Measurements from ENCODE around the gene LSR. TPM values are rescaled to one million over a fixed set of nuclear protein-coding genes. Genes with fewer than 3 reads are reported as not detected.

The LSR gene, protein sequence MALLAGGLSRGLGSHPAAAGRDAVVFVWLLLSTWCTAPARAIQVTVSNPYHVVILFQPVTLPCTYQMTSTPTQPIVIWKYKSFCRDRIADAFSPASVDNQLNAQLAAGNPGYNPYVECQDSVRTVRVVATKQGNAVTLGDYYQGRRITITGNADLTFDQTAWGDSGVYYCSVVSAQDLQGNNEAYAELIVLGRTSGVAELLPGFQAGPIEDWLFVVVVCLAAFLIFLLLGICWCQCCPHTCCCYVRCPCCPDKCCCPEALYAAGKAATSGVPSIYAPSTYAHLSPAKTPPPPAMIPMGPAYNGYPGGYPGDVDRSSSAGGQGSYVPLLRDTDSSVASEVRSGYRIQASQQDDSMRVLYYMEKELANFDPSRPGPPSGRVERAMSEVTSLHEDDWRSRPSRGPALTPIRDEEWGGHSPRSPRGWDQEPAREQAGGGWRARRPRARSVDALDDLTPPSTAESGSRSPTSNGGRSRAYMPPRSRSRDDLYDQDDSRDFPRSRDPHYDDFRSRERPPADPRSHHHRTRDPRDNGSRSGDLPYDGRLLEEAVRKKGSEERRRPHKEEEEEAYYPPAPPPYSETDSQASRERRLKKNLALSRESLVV
- polyA plus RNA-seq: 49.1 TPM

DNA sequence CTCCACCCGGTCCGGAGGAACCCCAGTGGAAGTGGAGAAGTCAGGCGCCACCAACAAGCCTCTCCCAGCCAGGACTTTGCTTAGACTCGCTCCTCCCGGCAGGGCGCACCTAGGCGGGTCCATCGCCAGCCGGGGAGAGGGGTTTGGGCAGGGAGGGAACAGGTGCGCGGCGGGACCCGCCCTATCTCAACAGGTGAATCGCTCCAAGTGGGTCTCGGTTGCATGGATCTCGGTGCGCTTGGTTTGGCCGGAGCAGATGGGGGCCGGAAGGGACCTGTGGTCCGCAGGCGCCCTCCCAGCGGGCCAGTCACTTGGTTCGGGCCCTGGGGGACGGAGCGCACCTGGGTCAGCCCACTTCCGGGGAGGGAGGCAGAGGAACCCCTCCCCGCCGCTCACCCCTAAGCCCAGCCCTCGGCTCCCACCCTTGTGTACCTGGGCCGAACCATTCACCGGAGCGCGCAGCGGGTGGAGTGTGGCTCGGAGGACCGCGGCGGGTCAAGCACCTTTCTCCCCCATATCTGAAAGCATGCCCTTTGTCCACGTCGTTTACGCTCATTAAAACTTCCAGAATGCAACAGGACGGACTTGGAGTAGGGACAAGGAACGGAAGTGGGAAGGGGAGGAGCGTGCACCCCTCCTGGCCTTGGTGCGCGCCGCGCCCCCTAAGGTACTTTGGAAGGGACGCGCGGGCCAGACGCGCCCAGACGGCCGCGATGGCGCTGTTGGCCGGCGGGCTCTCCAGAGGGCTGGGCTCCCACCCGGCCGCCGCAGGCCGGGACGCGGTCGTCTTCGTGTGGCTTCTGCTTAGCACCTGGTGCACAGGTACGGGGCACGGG lies at the start of gene LSR:
TSS of gene LSR (plus strand) at position 693 of the 836 bp plus-strand sequence. CDS start at position 714, 21 bp downstream.
- Mint-ChIP-seq H3K36me3 (no peaks in the 10 kb centered on the region), H3K27ac (peak within 1 kb of the TSS; percentile 91 to 98 (median 97)), H3K4me3 (peak within 1 kb of the TSS; percentile 93 to 99 (median 98)), H3K9me3 (no peaks in the 10 kb centered on the region), H3K4me1 (peaks cover 16 to 28% (median 19%) of the 10 kb centered on the region in 3 donors), H3K27me3 (no peaks in the 10 kb centered on the region)

DNA sequence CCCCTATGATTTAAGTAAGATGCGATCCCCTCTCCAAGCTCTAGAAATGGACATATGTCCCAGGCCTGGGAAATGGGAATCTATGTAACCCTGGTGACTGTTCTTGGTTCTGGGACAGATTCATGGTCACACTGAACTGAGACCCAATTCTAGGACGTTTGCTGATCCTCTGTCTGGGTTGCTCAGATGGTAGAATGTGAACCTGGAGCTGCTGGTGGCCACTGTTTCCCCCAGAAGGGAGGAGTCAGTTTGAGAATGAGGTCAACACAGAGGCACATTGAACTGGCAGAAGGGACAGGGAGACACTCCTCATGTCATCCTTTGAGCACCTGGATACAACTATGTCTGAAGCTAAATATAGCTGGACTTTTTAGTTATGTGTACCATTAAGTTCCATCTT lies 49.3 kb upstream of the LSR start:
- no peak overlapping the region for H3K4me3 Mint-ChIP-seq
- no peaks in the 10 kb centered on the region for H3K36me3 Mint-ChIP-seq
- no peaks in the 10 kb centered on the region for H3K9me3 Mint-ChIP-seq
- H3K4me1 Mint-ChIP-seq: peaks cover 3 to 7% (median 3%) of the 10 kb centered on the region in 3 donors
- H3K27me3 Mint-ChIP-seq: peaks cover 1% of the 10 kb centered on the region
- H3K27ac Mint-ChIP-seq: no peak overlapping the region

DNA sequence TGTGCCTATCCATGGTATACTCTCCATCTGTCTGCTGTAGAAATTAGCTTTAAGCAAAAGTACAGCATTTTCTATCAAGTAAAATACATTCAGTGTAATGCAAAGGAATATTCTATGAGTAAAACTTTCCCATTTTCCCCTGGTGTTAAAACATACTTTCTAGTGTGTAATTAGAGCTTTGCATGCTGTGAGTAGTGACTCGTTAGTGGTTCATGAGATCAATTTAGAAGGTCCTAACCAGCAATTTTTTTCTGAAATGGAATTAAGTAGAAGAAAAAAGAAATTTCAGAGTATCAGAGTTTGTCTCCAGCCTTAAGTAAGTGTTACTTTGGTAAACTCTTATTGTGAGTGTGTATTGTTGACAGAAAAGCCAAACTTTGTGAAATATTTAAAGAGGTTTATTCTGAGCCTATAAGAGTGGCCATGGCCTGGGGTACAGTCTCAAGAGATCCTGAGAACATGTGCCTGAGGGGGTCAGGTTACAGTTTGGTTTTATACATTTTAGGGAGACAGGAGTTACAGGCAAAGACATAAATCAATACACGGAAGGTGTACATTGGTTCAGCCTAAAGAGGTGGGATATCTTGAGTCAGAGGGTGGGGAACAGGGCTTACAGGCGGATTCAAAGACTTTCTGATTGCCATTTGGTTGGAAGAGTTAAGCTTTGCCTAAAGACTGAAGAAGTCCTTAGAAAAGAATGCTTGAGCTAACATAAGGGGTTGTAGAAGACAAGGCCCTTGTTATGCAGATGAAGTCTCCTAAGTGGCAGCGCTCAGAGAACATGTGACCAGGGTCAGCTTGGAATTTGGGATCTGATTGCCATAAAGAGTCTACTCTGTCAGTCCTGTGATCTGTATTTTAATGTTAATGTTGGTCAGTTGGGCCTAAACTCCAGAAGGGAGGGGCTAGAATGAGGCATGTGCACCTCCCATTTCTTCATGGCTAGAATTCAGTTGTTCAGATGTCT lies 45.8 kb upstream of the LSR start:
- Mint-ChIP-seq H3K36me3 (no peaks in the 10 kb centered on the region), H3K27me3 (peaks cover 1% of the 10 kb centered on the region), H3K27ac (peak overlapping the region in 1 of 3 donors; percentile 65), H3K9me3 (peaks cover 0 to under 1% (median 0%) of the 10 kb centered on the region in 3 donors), H3K4me1 (peaks cover 27 to 38% (median 32%) of the 10 kb centered on the region in 3 donors), H3K4me3 (peak overlapping the region in 1 of 4 donors; percentile 41)

DNA sequence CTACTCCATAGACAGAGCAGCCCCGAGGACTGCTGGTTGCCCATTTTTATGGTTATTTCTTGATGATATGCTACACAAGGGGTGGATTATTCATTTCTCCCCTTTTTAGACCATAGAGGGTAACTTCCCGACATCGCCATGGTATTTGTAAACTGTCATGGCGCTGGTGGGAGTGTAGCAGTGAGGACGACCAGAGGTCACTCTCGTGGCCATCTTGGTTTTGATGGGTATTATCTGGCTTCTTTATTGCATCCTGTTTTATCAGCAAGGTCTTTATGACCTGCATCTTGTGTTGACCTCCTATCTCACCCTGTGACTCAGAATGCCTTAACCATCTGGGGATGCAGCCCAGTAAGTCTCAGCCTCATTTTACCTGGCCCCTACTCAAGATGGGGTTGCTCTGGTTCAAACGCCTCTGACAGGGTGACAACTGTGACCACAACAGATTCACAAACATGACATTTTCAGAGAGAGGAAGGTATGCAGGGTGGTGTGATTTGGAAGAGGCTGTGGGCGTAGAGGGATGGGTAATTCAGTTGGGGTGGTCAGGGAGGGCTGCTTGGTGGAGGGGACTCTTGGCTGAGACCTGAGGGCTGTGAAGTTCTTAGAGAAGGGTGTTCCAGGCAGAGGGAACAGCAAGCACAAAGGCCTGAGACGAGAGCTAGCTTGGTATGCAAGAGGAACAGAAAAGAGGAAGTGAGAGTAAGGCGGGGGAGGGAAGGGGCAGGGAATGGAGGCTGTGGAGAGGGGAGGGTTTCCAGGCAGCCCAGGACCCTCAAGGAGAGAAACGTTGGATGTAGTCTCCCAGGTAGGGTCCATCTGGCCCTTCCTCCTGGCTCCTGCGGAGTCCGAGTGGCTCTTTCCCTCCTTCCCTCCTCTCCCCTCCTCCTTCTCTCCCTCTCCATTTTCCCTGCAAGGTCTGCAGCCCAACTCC lies 43.7 kb upstream of the LSR start:
- Mint-ChIP-seq H3K36me3 (no peaks in the 10 kb centered on the region), H3K27ac (peak overlapping the region; percentile 96 to 99 (median 98)), H3K4me3 (peak overlapping the region; percentile 71 to 89 (median 78)), H3K9me3 (peaks cover 0 to 2% (median 0%) of the 10 kb centered on the region in 3 donors), H3K4me1 (peaks cover 29 to 43% (median 38%) of the 10 kb centered on the region in 3 donors), H3K27me3 (no peaks in the 10 kb centered on the region)

DNA sequence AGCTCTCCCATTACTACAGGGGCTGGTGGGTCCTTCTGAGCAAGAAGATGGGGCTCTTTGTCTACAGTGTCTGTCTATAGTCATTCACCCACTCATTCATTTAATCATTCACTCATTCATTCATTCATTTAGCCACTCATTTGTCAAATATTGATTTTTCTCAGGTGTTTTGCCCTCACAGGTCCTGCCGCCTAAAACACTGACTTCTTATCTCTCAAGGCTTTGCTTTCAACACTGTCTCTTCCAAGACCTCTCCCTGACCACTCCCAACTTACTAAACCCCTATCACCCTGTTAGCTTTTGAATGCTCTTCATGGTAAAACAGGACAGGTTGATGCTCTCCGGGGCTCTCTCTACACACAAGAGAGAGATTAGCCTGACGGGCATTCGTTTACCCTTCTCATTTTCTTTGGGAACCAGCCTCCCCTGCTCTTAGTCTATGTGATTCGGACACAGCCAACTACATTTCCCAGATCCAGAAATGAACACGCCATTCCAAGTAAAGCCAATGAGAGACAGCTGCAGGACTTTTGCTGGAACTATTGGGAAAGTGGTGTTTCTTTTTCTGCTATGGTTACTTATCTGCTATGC lies 43.0 kb upstream of the LSR start:
- peaks cover 0 to 2% (median 0%) of the 10 kb centered on the region in 3 donors for H3K9me3 Mint-ChIP-seq
- H3K4me1 Mint-ChIP-seq: peaks cover 32 to 46% (median 41%) of the 10 kb centered on the region in 3 donors
- H3K27ac Mint-ChIP-seq: peak overlapping the region; percentile 96 to 99 (median 98)
- H3K4me3 Mint-ChIP-seq: peak overlapping the region; percentile 71 to 89 (median 78)
- H3K36me3 Mint-ChIP-seq: no peaks in the 10 kb centered on the region
- no peaks in the 10 kb centered on the region for H3K27me3 Mint-ChIP-seq

DNA sequence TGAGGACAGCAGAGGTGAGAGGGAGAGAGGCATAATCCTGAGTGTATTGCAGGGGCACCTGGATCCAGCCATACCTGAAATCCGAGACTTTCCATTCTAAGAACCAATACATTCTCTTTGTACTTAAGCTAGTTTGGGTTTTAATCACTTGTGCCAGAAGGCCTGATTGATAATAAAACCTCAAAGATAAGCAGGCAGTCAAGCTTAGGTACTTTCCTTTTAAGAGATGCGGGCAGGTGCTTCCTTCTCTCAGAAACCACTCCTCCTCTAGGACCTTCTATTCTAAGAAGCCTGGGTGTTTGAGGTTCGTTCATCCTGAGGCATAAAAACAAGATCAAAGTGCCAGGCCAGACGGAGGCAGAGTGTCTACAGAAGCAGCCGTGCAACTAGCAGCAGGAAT lies 42.4 kb upstream of the LSR start:
- peaks cover 34 to 47% (median 43%) of the 10 kb centered on the region in 3 donors for H3K4me1 Mint-ChIP-seq
- peak overlapping the region; percentile 96 to 99 (median 98) for H3K27ac Mint-ChIP-seq
- H3K36me3 Mint-ChIP-seq: no peaks in the 10 kb centered on the region
- H3K27me3 Mint-ChIP-seq: no peaks in the 10 kb centered on the region
- peaks cover 0 to 2% (median 0%) of the 10 kb centered on the region in 3 donors for H3K9me3 Mint-ChIP-seq
- peak overlapping the region; percentile 71 to 89 (median 78) for H3K4me3 Mint-ChIP-seq

DNA sequence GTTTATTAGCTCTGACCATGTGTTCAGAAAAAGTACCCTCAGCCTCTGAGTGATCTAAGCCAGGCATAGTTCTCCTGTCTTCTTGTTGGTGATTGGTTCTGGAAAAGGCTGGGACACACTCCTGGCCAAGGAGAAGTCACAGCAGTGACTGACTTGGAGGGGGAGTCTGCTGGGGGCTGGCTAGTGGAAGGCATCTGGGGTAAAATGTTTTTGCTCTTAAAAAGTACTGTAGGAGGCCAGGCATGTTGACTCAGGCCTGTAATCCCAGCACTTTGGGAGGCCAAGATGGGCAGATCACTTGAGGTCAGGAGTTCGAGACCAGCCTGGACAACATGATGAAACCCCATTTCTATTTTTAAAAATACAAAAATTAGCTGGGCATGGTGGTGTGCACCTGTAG lies 41.9 kb upstream of the LSR start:
- Mint-ChIP-seq H3K27ac (peak overlapping the region; percentile 96 to 99 (median 98)), H3K27me3 (no peaks in the 10 kb centered on the region), H3K36me3 (no peaks in the 10 kb centered on the region), H3K9me3 (peaks cover 0 to 2% (median 0%) of the 10 kb centered on the region in 3 donors), H3K4me3 (peak overlapping the region; percentile 54 to 89 (median 78)), H3K4me1 (peaks cover 38 to 52% (median 47%) of the 10 kb centered on the region in 3 donors)

DNA sequence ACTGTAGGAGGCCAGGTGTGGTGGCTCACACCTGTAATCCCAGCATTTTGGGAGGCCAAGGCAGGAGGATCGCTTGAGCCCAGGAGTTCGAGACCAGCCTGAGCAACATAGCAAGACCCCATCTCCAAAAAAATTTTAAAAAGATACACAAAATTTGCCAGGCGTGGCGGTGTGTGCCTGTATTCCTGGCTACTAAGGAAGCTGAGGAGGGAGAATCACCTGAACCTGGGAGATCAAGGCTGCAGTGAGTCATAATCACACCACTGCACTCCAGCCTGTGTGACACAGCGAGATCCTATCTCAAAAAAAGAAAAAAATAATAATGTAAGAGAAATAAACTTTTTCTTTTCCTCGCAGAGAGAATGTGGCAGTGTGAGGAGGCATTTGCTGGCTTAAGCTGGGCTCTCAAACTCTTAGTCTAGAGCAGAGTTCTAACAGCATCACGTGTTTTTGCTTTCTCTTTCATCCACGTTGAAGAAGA lies 41.4 kb upstream of the LSR start:
- H3K27me3 Mint-ChIP-seq: no peaks in the 10 kb centered on the region
- H3K36me3 Mint-ChIP-seq: no peaks in the 10 kb centered on the region
- peak overlapping the region; percentile 94 to 99 (median 98) for H3K27ac Mint-ChIP-seq
- H3K4me3 Mint-ChIP-seq: peak overlapping the region in 3 of 4 donors; percentile 43 to 68 (median 61)
- peaks cover 0 to 2% (median 0%) of the 10 kb centered on the region in 3 donors for H3K9me3 Mint-ChIP-seq
- peaks cover 44 to 58% (median 53%) of the 10 kb centered on the region in 3 donors for H3K4me1 Mint-ChIP-seq

DNA sequence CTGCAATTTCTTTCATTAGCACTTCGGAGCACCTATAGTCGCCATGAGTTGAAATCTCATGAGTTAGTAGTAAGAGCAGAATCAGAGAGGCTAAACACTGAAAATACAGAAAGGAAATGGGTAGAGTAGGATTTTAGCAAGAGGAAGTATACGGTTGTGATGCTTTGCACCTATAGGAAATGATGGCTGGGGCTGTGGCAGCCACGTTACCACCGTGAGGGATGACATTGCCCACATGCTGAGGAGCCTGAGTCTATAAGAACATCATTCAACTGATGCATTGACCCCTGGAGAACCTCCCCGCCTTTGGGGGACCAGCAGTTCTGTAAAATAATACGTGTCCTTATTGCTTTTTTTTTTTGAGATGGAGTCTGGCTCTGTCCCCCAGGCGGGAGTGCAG lies 40.7 kb upstream of the LSR start:
- H3K27me3 Mint-ChIP-seq: no peaks in the 10 kb centered on the region
- peaks cover 0 to 2% (median 0%) of the 10 kb centered on the region in 3 donors for H3K9me3 Mint-ChIP-seq
- H3K4me1 Mint-ChIP-seq: peaks cover 45 to 59% (median 57%) of the 10 kb centered on the region in 3 donors
- H3K36me3 Mint-ChIP-seq: no peaks in the 10 kb centered on the region
- peak overlapping the region in 3 of 4 donors; percentile 43 to 68 (median 43) for H3K4me3 Mint-ChIP-seq
- H3K27ac Mint-ChIP-seq: peak overlapping the region; percentile 94 to 99 (median 98)

DNA sequence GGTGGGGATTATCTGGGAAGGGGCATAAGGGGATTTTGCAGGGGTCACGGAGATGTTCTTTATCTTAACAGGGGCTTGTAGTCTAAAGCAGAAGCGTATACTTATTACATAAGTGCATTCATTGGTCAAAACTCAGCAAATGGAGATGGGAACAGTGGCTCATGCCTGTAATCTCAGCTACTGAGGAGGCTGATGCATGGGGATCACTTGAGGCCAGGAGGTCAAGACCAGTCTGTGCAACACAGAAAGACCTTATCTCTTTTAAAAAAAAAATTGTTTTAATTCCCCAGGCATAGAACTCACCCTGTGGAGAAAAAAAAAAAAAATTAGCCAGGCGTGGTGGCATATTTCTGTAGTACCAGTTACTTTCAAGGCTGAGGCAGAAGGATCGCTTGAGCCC lies 39.2 kb upstream of the LSR start:
- peak overlapping the region; percentile 6 to 98 (median 88) for H3K27ac Mint-ChIP-seq
- no peaks in the 10 kb centered on the region for H3K27me3 Mint-ChIP-seq
- peak overlapping the region in 2 of 4 donors; percentile 16 to 56 for H3K4me3 Mint-ChIP-seq

DNA sequence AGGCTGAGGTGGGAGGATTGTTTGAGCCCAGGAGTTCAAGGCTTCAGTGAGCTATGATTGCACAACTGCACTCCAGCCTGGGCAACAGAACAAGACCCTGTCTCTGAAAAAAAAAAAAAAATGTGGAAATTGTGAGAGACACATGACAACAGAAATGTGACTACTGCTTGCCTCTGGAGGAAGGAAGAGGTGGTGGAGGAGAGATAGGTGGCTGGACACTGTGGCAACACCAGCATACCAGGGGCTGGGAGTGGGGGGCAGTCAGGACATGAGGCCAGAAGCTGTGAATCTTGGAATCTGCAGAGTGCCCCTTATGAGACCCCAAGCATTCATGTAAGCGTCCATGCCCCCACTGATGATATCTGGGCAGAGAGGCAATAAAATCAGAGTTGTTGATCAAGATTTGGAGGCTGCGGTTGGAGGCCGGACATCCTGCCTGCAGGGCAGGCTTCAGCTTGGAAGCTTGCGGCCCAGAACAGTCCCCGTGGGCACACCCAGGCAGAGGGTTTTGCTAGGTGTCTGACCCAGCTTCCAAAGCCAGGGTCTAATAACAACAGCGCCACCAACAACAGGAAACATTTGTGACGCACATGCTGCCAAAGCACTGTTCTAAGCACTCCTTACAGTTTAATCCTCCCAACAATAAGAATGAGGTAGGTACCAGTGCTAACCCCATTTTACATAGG lies 37.1 kb upstream of the LSR start:
- Mint-ChIP-seq H3K4me3 (peak overlapping the region; percentile 48 to 92 (median 82)), H3K4me1 (peaks cover 40 to 63% (median 61%) of the 10 kb centered on the region in 3 donors), H3K27ac (peak overlapping the region; percentile 87 to 98 (median 98)), H3K36me3 (no peaks in the 10 kb centered on the region), H3K27me3 (no peaks in the 10 kb centered on the region), H3K9me3 (peaks cover 0 to 2% (median 0%) of the 10 kb centered on the region in 3 donors)

More for the DNA sequence above, 39.2 kb upstream of the LSR start:
- H3K36me3 Mint-ChIP-seq: no peaks in the 10 kb centered on the region
- peaks cover 48 to 68% (median 64%) of the 10 kb centered on the region in 3 donors for H3K4me1 Mint-ChIP-seq
- peaks cover 0 to 2% (median 0%) of the 10 kb centered on the region in 3 donors for H3K9me3 Mint-ChIP-seq

DNA sequence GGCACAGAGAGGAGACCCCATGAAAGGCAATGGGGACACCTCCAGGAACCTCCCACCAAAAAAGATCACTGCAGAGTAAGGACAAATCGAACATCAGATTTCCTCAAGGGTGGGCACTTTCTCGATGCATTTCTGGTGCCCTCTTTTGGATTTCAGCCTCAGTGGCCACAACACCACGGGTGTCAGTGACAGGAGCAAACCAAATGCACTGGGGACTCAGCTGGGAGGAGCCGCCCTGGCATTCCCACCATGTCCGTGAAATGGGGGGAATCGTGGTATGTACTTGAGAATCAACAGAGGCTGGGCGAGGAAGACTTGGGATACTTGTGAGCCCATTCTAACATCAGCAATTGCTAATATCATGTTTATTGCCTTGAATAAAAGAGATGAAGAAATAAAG lies 36.6 kb upstream of the LSR start:
- Mint-ChIP-seq H3K4me1 (peaks cover 38 to 62% (median 62%) of the 10 kb centered on the region in 3 donors), H3K36me3 (no peaks in the 10 kb centered on the region), H3K27ac (peak overlapping the region; percentile 87 to 98 (median 98)), H3K9me3 (peaks cover 0 to 2% (median 0%) of the 10 kb centered on the region in 3 donors), H3K27me3 (no peaks in the 10 kb centered on the region), H3K4me3 (peak overlapping the region; percentile 48 to 92 (median 82))

Data from IgD-negative memory B cell (primary cell).